GM18526 (cell line): ENCODE data around the gene CD164.

Source experiments
- POLR2A ChIP-seq: IDR thresholded peaks from 3 replicates; pipeline ENCODE4 v1.6.1; 2011; ENCODE audit not compliant: insufficient read length; ENCODE audit errors: extremely low read depth

The CD164 gene

GRCh38 chr6:109336221-109336961 is 45.9 kb downstream of the CD164 start:
- TF ChIP-seq POLR2A, result no peak

DNA sequence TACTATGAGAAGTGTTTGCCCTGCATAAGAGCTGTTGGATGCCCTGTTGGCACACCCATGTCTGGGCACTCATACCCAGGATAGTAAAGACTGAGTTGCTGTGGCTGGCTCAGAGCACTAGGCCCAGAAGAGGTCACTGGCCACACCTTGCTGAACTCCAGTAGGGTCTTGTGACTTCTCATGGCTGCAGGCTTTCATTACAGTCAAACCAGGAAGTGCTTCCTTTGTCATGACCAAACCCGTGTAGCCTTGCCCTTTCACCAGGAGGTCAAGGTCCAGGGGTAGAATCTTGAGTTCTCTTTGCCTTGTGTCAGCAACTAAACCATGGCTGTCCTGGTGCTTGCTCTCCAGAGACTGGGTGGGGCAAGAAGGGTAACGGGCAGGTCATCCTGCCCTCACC is 49.5 kb downstream of the CD164 start:
- TF ChIP-seq POLR2A, result no peak

GRCh38 chr6:109331081-109331480 is 51.2 kb downstream of the CD164 start:
- TF ChIP-seq POLR2A, result no peak

DNA sequence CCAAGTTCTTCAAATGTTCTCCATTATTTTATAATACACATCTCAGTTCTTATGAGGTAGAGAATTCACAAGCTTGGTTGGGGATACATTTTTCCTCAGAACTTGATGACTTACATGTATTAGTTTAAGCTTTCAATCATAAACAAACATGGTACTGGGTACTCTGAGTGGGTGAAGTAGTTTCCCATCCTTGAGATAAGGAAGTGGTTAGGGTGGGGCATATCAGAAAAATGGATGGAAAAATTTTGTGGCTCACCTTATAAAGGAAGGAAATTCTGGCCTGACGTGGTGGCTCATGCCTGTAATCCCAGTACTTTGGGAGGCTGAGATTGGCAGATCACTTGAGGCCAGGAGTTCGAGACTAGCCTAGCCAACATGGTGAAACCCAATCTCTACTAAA is 52.0 kb downstream of the CD164 start:
- TF ChIP-seq POLR2A, result no peak

DNA sequence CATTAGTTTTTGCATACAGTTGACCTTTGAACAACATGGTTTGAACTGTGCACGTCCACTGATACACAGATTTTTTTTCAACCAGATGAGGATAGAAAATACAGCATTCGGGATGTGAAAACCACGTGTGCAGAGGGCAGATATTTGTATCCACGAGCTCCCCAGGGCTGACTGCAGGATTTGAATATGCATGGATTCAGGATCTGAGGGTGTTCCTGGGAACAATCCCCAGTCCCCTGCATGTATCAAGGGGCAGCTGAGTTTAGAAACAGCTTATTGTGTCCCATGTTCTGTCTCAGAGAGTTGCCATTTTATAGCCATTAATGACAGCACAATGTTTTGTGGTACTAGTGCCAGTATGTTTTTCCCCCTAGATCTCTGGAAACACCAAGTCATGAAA is 53.6 kb downstream of the CD164 start:
- TF ChIP-seq POLR2A, result no peak

- TF ChIP-seq POLR2A, result no peak
These were observed 54.3 kb downstream of the CD164 start for GRCh38 chr6:109327959-109328358.

GRCh38 chr6:109327491-109327890 is 54.8 kb downstream of the CD164 start:
- no peak for TF ChIP-seq POLR2A

DNA sequence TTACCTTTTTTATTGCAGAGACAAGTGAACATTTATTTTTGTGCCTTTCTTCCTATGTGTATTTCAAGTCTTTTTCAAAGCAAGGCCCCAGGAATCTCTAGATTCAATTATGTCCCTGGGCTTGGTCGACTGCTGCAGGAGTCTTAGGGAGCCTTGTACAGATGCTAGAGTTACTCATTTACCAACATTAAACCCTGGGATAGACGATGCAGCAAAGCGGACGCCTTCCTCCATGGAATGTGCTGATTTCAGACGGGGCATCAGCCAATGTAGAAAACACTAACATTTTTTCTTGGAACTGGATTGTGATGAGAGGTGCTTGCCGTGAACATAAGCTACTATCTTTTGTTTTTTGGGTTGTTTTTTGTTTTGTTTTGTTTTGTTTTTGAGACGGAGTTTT is 55.9 kb downstream of the CD164 start:
- TF ChIP-seq POLR2A, result no peak

DNA sequence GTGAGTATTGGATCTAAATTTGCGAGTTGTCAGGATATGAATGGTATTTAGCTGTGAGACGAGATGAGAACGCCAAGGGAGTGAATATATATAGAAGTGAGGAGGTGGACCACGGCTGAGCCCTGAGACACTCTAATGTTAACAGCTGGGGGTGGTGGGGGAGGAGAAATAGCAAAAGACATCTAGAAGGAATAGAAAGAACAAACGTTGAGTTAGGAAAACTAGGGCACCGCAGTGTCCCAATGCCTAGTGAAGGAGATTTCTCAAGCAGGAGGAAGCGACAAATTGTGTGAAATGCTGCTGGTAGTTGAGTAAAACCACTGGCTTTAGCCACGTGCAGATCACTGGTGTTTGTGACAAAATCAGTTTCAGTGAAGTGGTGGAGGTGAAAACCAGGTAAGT is 56.9 kb downstream of the CD164 start:
- TF ChIP-seq POLR2A, result no peak

- TF ChIP-seq POLR2A, result no peak
These were observed 59.0 kb downstream of the CD164 start for GRCh38 chr6:109323241-109323640.

GRCh38 chr6:109322825-109323224 is 59.4 kb downstream of the CD164 start:
- no peak for TF ChIP-seq POLR2A

DNA sequence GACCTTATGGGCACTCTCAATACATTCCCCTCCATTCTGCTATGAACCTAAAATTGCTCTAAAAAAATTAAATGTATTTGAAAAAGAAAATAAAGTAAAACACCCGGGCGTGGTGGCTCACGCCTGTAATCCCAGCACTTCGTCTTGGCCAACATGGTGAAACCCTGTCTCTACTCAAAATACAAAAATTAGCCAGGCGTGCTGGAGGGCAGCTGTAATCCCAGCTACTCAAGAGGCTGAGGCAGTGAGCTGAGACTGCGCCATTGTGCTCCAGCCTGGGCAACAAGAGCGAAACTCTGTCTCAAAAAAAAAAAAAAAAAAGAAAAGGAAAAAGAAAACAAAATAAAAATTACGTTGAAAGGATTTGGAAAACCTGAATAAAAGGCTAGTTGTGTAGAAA is 60.5 kb downstream of the CD164 start:
- no peak for TF ChIP-seq POLR2A

GRCh38 chr6:109320072-109320471 is 62.2 kb downstream of the CD164 start:
- no peak for TF ChIP-seq POLR2A

- TF ChIP-seq POLR2A, result no peak
These were observed 63.9 kb downstream of the CD164 start for GRCh38 chr6:109318328-109318876.

DNA sequence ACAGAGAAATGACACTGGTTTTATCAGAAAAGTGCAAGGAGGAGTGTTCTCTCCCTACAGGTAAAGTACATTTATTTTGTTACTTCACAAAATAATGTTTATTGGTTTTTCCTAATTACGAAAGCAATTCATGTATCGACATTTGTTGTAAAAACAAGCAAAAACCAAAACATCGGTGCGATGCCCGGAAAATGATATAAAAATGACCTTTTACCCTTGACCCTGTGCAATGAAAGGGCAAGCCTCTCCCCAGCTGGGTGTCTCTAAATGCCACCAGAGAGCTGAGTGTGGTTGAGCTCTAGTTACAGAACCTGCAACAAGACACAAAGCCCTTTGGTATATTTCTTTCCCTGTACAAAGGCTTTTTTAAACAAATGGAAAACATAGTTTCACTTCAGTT is 65.4 kb downstream of the CD164 start:
- TF ChIP-seq POLR2A, result no peak
